Kidney glomerular epithelial cell (primary cell): ENCODE data around the gene BMF.
"Not testable (repeated sequence)": the region's sequence is repeated elsewhere in the genome, so short reads cannot be mapped to it uniquely, and the experiment has no call there.

Source experiments
- DNase-seq: peaks from one replicate; lab custom pipeline; 2025; lab: John Stamatoyannopoulos, UW

The BMF gene

DNA sequence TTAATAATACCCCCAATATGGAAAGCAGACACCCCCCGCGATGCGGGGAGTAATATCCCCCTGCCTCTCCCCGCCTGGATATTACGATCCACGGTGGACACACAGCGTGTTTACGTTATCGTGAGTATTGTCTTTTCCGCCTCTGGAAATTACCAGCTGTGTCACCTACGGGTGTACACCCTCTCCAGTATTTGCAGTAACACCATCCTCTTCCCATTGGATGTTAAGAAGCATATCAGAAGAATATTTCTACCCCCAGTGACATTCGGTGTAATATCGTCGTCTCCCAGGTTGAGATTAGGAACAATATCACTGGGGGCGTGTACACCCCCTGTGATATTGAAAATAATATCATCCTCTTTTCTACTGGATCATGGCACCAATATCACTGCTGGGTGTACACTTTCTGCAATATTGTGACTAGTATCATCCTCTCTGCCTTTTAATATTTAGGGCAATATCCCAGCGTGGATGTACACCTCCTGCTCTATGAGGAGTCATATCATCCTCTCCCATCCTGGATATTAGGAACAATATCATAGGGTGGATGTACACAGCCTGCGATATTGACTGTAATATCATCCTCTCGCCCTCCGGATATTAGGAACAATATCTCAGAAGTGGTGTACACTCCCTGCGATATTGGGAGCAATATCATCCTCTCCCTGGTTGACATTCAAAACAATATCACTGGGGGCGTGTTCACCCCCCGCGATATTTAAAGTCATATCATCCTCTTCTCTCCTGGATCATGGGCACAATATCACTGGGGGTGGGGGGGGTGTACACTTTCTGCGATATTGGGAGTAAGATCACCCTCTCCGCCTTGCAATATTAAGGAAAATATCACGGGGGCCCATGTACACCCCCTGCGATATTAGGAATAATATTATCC, 20.3 kb upstream of the BMF start:
- no peak for DNase-seq

DNA sequence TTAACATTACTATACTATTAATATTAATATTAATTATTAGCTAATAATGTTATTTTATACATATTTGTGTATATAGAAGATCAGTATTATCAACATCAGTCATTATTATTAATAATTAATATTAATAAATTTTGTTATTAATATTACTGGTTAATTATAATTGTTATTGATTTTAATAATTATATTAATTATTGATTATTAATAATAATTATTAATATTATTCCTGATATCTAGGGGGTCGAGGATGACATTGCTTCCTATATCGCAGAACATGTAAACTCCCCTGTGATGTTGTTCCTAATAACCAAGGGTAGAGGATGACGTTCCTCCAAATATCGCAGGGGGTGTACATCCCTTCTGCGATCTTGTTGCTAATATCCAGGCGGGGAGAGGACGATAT, 17.3 kb upstream of the BMF start:
- DNase-seq = no peak

DNA sequence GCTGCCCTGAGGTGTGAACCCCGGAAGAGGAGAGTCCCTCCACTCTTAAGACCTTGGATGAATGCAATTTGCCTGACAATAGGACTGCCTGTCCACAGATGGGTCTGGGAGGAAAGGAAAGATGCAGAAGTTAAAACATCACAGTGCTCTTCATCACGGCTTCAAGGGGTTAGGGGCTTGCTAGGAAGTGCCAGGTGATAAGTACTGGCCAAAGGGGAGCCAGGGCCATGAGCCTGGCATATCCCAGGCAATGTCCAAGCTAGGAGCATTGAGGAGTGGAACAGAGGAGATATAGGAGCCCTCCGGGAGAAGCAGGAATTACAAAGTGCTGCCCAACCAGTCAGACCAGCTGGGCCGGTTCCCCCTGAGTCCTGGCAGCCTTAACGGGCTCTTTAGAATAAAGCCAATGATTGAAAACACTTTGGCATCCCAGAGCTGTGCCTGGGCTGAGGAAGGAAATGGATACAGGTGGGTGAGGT, 16.2 kb upstream of the BMF start:
- DNase-seq = not testable (repeated sequence)

DNA sequence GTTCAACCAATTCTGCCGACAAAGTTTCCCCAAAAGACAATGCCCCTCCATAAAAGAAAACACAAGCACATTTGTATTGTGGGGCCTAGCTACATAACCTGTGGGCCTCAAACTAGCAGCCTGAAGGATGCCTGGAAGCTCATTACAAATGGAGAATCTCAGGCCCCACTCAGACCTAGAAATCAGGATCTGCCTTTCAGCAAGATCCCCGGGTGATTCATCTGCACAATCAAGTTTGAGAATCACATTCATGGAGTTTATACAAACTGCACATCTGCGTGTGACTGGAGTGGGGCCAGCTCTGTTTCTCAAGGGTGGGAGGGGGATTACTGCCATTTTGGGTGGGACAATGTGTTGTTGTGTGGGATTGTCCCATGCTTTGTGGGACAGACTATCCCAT, 15.7 kb upstream of the BMF start:
- DNase-seq = not testable (repeated sequence)

DNA sequence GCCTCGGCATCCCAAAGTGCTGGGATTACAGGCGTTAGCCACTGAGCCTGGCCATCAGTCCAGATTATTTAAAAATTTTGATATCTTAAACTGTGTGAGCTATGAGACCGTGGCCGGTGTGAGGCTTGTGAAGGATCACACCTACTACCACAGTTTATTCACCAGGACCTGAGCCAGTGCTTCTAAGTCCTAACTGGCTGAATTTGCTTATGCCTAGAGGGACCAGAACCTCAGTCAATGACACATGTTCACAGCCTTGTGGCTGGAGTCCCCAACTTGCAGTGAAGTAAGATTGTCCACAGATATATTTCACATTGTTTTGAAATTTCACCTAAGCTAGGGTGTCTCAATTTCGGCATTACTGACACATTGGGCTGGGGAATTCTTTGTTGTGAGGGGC, 15.2 kb upstream of the BMF start:
- DNase-seq = not testable (repeated sequence)

DNA sequence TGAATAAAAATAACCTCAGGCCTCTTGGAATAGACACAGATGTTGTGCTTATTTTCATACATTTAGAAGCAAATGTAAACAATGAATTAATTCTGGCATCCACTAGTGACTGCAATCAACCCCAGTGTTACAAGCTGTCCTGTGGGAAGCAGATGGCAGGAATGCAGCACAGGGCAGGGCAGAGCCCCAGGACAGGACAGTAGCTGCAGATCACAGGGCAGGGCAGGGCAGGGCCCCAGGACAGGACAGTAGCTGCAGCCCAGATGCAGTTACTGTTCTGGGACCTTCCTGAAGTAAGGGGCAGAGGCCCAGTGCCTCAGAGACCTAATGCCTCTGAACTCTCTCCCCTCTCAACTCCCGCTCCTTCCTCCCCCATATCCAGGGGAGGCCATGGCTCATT, 14.3 kb upstream of the BMF start:
- DNase-seq = not testable (repeated sequence)

DNA sequence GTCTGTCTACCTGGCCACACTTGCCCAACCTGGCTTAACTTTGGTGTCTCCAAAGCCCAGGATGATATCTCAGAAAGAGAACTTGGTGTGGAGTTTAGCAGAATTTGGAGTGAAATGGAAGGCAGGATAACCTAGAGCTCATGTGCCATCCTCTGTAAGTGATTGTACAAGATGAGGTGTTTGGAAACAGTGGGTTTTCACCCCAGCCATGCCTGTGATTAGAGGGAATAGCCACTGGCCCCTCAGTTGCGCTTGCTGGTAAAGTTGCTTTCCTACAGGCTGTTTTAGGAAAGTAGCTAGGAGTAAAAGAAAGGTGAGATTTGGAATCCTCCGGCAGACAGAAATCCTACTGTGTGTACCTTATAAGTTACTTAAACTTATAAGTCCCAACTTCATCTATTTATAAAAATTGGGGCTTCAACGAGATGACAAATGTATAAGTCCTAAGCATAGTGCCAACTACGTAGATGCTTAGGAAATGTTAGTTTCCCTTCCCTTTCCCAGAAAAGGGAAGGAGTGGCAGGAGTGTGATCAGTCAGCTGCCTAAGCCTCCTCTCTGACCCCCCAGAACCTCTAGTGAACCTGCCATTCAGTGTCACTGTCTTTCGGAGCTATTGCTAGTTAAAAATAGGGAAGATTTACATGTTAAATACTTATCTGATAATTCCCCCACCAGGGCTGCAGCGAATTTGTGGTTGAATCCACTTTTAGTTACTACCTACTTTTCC, 13.4 kb upstream of the BMF start:
- DNase-seq = no peak

DNA sequence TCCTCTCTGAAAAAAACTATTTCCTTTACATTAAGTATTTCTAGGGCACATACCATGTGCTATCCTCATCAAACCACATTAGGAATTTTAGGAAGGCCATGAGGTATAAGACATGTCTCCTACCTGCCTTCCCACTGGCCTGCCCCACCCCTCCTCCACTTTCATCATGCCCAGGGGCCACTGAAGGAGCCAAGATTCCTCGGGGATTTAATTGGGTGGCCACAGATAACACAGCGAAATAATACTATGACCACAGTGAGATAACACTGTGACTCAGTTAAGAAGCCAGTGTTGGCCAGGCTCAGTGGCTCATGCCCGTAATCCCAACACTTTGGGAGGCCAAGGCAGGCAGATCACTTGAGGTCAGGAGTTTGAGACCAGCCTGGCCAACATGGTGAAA, 9.8 kb upstream of the BMF start:
- DNase-seq = no peak

DNA sequence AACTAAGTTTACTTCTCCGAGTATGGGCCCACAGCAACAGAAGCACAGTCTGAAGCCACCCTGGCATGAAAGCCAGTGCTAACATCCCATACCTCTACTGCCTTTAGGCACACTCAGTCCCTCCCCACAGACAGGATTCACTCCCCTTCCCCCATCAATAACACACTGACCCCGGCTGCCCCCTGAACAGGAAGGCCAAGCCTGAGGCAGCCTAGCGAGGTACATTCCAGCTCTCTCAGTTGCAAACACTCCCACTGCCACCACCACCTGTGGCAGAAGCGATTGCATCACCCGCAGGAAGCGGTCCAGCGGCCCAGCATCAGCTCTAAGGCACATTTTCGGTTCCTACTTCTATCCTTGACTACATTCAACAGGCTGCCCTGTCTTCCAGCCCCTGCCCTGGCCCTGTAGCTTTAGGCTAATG, 7.0 kb upstream of the BMF start:
- DNase-seq = peak; percentile 29

DNA sequence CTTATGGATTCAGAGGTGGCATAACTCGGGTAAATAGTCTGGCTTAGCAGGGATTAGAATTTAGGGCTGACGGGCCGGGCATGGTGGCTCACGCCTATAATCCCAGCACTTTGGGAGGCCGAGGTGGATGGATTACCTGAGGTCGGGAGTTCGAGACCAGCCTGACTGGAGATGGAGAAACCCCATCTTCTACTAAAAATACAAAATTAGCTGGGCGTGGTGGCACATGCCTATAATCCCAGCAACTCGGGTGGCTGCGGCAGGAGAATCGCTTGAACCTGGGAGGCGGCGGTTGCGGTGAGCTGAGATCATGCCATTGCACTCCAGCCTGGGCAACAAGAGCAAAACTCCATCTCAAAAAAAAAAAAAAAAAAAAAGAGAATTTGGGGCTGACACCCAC, 6.4 kb upstream of the BMF start:
- not testable (repeated sequence) for DNase-seq

DNA sequence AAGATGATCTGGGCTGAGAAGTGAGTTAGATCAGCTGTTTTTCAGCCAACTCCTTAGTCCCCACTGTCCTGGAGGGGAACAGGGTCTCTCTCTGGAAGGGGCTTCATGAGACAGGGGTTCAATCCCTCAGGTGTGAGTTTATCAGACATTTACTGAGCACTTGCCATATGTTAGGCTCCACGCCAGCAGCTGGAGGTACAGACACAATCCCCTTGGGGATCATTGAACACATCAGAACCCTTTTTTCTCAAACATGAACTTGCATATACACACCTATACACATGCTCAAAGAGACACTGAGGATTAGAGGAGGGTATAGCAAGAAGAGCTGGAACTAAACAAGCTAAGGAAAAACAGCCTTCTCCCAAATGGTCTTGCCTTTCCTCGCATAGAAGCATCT, 5.5 kb upstream of the BMF start:
- no peak for DNase-seq

DNA sequence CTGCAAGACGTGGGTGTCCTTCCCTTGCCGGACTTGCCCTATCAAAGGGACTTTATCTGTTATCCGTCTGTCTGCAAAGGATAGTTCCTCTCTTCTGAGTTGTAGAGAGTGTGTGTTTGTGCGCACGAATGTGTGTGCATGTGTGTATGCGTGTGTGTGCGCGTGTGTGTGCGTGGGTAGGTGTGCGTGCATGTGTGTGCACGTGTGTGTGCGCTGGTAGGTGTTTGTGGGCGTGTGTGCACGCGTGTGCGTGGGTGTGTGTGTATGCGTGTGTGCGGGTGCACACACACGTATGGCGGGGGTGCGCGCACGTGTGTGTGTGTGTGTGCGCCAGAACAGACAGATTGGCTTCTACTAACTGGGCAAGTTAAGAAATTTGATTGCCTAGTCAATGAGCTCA, 4.1 kb upstream of the BMF start:
- DNase-seq = no peak

DNA sequence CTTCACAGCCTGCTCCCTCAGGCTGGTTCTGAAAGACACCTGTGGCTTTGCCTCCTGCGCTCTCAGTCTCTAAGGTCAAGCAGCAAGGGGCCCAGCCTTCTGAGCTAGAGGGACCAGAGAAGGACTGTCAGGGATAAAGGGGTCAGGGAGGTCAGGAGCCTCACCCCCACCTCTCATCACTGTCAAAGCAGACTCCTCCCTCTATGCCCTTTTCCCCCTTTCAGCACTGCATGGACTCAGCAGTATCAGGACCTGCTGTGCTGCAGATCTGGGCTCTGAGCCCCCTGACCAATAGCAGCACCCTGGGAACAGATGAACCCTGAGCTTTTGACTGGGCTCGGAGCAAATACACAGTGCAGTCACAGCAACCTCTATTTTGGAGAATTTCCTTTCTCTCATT, 3.2 kb upstream of the BMF start:
- DNase-seq = no peak

DNA sequence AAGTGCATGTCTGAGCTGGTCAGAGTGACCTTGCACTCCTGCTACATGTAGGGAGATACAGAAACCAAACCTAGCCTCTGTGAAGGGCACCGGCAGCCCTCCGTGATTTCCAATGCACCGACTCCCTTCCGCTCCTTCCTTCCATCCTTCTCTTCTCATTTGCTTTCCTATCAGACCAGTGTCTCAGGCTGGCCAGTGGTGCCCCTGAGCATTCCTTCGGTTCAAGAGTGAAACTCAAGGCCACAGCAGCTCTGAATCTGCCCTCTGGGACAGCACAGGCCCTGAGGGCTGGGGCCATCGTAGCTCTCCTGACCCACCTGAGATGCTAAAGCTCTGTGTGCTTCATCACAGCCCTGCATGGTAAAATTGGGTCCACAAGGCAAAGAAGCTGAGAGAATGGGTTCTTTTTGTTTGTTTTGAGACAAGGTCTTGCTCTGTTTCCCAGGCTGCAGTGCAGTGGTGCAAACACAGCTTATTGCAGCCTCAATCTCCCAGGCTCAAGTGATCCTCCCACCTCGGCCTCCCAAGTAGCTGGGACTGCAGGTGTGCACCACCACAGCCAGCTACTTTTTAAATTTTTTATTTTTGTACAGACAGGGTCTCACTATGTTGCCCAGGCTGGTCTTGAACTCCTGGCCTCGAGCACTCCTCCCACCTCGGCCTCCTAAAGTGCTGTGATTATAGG, 2.3 kb upstream of the BMF start:
- no peak for DNase-seq

DNA sequence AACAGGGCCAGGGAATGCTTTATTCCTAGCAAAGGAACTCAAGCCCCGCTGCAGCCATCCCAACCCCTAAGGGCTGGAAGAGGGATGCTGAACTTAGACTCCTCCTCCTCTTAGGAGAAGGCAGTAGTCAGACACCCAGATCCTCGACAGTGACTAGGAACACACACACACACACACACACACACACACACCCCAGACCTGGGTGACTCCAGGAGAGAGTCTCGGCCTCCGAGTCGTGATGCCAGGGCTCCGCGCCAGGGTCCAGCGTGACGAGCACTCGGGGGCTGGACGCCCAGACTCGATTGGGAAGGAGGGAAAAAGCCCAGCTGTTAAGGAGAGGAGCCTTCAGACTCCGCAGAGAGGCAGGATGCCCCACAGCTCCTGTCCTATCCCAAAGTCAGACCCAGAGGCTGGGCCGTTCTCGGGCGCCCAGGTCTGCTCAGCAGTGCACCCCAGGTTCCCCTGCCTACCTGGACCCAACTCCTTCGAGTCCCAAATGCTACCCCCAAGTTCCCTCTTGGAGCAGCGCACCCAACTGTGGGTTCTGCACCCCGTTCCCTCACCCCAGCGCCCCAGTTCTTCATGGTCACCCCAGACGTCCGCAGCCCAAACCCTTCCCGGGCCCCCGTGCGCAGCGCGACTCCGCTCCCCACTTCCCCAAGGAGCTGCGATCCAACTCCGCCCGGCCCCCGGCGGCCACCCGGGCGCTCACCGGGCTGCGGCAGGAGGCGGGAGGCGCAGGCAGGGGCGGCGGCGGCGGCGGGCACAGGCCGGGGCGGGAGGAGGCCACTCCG, 421 bp downstream of the BMF start:
- peak; percentile 23 for DNase-seq

DNA sequence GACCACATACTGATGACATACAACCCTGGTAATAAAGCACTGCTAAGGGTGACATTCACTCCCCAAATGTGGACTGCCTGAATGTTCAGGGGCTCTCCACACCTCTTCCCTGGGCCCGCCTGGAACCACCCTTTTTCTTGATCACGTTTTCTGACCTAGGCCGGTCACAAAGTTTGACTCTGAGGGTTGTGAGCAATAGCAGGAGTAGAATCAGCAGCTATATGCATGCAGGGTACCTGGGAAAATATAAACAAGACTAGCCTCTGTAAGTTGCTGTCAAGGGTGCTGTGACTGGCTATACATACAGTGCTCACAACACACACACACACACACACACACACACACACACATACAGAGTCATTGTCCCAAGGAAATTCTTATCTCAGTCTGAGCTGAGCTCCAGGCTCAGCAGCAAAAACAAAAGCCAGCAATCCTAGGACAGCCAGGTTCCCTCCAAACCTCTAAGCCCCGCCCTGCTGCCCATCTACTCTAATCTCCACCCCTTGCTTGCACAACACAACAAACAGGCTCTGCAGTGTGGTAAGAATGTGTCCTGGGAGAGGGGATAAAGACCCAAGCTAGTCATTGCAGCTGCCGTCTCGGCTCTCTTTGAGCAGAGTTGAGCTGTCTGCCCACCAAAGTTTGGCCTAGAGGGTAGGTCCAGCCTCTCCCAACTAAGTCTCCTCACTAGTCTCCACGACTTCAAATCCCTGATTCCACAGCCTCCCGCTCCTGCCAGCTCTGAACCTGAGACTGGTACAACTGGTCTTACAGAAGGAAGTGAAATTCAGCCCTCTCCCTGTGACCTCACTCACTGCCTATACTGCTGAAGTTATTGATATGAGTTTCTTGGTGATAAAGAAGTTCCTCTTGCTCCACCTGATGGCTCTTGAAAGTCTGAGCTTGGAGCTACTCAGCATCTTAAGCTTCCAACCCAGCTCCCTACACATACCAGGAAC, 2.2 kb downstream of the BMF start:
- no peak for DNase-seq

DNA sequence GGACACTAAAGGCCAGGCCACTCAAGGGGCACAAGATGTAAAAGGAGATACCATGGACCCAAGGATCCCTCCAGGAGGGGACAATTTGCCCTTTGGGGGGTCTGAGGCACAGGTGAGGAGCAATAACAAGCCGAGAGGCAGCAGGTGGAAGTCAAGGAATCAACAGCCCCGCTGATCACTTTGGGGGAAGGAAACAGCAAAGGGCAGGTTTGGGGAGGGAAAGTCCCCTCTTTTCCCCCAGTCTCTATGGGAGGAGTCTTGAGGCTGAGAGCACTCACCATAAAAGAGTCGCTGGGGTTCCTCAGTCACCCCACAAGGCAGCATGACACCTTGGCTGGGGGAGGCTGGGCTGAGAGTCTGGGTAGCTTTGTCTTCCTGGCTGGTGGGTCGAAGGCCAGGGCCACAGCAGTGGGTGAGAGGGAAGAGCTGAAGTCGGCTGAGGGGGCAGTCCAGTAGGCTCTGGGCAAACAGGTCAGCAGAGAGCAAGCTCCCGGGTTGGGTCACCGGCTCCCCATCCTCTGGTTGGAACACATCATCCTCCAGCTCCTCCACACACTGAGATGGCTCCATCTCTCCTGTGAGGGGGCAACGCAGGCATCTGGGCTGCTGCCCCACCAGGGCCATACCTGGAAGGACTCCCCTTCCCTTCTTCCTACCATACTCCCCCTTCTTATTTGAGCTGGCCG, 3.0 kb downstream of the BMF start:
- DNase-seq = no peak

DNA sequence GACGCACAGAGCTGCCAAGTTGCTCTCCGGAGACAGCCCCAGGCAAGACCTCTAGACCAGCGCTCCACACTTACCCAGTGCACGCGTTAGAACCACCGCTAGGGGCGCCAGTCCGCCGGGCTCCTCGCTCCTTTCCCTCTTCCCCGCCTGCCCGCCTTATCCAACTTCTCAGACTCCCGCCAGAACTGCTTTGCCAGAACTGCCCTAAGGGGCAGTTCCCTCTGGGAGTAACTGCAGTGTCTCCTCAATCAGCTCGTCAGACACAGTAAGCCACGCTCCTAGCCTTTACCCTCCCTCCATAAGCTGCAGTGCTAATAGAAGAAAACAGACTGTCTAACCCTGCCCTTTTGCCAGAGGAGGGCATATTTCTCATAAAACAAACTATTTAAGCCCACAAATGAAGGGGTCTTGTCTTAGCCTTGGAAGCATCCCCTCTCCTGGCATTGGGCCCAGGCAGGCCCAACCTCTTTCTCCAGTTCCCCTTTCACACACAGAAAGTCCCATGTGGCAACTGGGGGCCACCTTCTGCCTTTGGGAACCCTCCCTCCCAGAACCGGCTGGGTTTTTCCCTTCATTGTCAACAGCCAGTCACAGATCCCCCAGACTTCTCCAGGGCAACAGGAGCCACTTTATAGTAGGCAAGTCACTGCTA, 3.7 kb downstream of the BMF start:
- peak; percentile 82 for DNase-seq

DNA sequence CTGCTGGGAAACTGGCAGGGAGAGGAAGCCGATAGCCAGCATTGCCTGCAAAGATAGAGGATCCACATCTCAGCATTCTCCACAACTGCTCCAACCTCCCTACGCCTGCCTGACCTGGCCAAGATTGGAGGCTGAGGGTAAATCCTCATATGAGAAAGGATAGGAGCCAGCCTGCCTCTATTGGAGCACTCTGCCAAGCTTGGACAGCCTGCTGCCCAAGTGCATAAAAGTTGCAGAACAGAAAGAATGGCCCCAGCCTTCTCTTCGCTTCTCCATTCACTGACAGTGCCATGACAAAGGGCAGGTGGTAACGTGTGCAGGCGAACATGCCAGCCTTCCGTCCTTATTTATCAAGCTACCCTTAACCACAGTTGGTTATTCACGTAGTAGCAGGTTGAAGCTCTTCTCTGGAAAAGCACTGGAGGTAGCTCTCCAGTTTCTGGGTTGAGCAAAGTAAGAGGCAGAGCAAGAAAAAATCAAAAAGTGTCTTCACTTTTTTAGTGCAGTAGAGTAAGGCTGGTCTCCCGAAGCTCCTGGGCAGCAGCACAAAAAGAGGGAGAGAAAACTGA, 4.3 kb downstream of the BMF start:
- no peak for DNase-seq
